Vagina (tissue), 2 donors: Measurements from ENCODE around the gene CDH4.

Experiments
- POLR2A ChIP-seq, 2 donors: fragments of 450-650 bp; IDR thresholded peaks; one replicate each; pipeline ENCODE4 v1.6.1; 2017; ENCODE audit warnings: antibody characterized with exemption in 2 of 2, mild to moderate bottlenecking in 2 of 2, moderate library complexity in 2 of 2
- POLR2AphosphoS5 ChIP-seq, 2 donors: sonication (generic); formaldehyde crosslinking; IDR thresholded peaks; one replicate each; pipeline ENCODE4 v1.9.0; 2017; ENCODE audit warnings: antibody characterized with exemption in 2 of 2, mild to moderate bottlenecking in 2 of 2, low read depth in 1 of 2; ENCODE audit not compliant: insufficient read depth in 1 of 2
- TF ChIP-seq, protein P1 (sequence below), 3 experiments: fragments of 450-650 bp in 2 of 3; fragments of 200-600 bp in 1 of 3; sonication (generic) in 1 of 3; IDR thresholded peaks; one replicate each; pipeline ENCODE4 v1.5.1; 2017 to 2019; ENCODE audit warnings: antibody characterized with exemption in 3 of 3, mild to moderate bottlenecking in 2 of 3, moderate library complexity in 2 of 3

DNA sequence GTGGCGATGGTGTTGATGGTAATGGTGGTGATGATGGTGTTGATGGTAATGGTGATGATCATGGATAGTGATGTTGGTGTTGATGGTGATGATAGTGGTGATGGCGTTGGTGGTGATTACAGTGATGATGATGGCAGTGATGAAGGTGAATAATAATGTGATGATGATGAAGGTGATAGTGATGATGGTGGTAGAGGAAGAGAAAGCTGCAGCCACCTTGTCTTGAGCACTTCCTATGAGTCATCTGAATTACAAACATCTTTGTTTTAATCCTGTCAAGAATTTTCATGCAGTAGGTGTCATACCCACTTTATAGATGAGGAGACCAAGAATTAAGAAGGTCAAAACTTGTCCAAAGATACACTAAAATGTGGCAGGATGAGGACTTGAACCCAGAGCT is 571.2 kb downstream of the CDH4 start:
- TF ChIP-seq, protein P1, sequence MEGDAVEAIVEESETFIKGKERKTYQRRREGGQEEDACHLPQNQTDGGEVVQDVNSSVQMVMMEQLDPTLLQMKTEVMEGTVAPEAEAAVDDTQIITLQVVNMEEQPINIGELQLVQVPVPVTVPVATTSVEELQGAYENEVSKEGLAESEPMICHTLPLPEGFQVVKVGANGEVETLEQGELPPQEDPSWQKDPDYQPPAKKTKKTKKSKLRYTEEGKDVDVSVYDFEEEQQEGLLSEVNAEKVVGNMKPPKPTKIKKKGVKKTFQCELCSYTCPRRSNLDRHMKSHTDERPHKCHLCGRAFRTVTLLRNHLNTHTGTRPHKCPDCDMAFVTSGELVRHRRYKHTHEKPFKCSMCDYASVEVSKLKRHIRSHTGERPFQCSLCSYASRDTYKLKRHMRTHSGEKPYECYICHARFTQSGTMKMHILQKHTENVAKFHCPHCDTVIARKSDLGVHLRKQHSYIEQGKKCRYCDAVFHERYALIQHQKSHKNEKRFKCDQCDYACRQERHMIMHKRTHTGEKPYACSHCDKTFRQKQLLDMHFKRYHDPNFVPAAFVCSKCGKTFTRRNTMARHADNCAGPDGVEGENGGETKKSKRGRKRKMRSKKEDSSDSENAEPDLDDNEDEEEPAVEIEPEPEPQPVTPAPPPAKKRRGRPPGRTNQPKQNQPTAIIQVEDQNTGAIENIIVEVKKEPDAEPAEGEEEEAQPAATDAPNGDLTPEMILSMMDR (IDR thresholded peaks at IDR 0.05) = no peak
- TF ChIP-seq POLR2A (IDR thresholded peaks at IDR 0.05) (no peak), POLR2AphosphoS5 (IDR thresholded peaks at IDR 0.05; ENCODE audit: insufficient read depth in 1 of 2, low read depth in 1 of 2) (no peak)
